Endodermal cell (in vitro differentiated cells): Measurements from ENCODE around the gene ZIM2. TPM values are rescaled to one million over a fixed set of nuclear protein-coding genes. Genes with fewer than 3 reads are reported as not detected.

Experiments
- DNase-seq: peaks from one replicate; pipeline ENCODE4 v3.0.0-alpha.2; 2017
- H3K27ac ChIP-seq: 2 replicates; pipeline ENCODE4 v1.5.1; 2013; ENCODE audit warnings: mild to moderate bottlenecking, low read depth, low read length, moderate library complexity
- H3K27me3 ChIP-seq: 2 replicates; pipeline ENCODE4 v1.6.1; 2013; ENCODE audit warnings: mild to moderate bottlenecking, low read length, moderate library complexity; ENCODE audit not compliant: insufficient read depth, control insufficient read depth, poor library complexity, severe bottlenecking
- H3K36me3 ChIP-seq: 2 replicates; pipeline ENCODE4 v1.7.0; 2013; ENCODE audit warnings: mild to moderate bottlenecking, low read length, moderate library complexity; ENCODE audit not compliant: control insufficient read depth, insufficient read depth
- H3K4me1 ChIP-seq: one replicate; pipeline ENCODE4 v1.7.0; 2013; ENCODE audit warnings: low read length; ENCODE audit not compliant: control insufficient read depth, insufficient read depth
- H3K4me3 ChIP-seq: 2 replicates; pipeline ENCODE4 v1.5.1; 2013; ENCODE audit warnings: mild to moderate bottlenecking, low read length, moderate library complexity
- H3K9ac ChIP-seq: 2 replicates; pipeline ENCODE4 v1.6.1; 2013; ENCODE audit warnings: mild to moderate bottlenecking, low read length, moderate library complexity; ENCODE audit not compliant: poor library complexity, severe bottlenecking; ENCODE audit errors: extremely low read depth
- H3K9me3 ChIP-seq: 2 replicates; pipeline ENCODE4 v1.6.1; 2013; ENCODE audit warnings: mild to moderate bottlenecking, low read length, moderate library complexity; ENCODE audit not compliant: control insufficient read depth
- H3K27ac Mint-ChIP-seq: 2 replicates; pipeline ENCODE4 v1.8.0; 2020; ENCODE audit warnings: mixed read lengths
- H3K27me3 Mint-ChIP-seq: 2 replicates; pipeline ENCODE4 v1.8.0; 2021; ENCODE audit warnings: mild to moderate bottlenecking, mixed read lengths; ENCODE audit not compliant: insufficient read depth
- H3K36me3 Mint-ChIP-seq: 2 replicates; pipeline ENCODE4 v1.8.0; 2020; ENCODE audit warnings: low read depth, mixed read lengths
- H3K4me1 Mint-ChIP-seq: 2 replicates; pipeline ENCODE4 v1.8.0; 2020; ENCODE audit warnings: mixed read lengths
- H3K4me3 Mint-ChIP-seq: 2 replicates; pipeline ENCODE4 v1.8.0; 2020; ENCODE audit warnings: mild to moderate bottlenecking, moderate library complexity, mixed read lengths
- H3K9me3 Mint-ChIP-seq: 2 replicates; pipeline ENCODE4 v1.8.0; 2020; ENCODE audit warnings: mild to moderate bottlenecking, mixed read lengths
- CTCF ChIP-seq: fragments of 200-600 bp; sonication (generic); conservative IDR thresholded peaks from 2 replicates; pipeline ENCODE4 v1.5.0; 2021; ENCODE audit warnings: antibody characterized with exemption, mild to moderate bottlenecking
- WGBS, 2 experiments: methylation state at CpG; one replicate each; pipeline versions ENCODE4 v1.1.5 to v1.1.7; 2013; ENCODE audit warnings: missing lambda C conversion rate in 2 of 2, mixed read lengths in 1 of 2; ENCODE audit not compliant: insufficient coverage in 1 of 2, insufficient read length in 1 of 2; 5-methylcytosine and 5-hydroxymethylcytosine counted together
- total RNA-seq, 2 donors: library from RNA; stranded (reverse); fragmentation: NEBNext Ultra II Directional in 1 of 2; extraction: Animal tissue kit (Norgen Biotek cat#: 25700) in 1 of 2; gene quantifications; 2 replicates in 1 of 2; 3 replicates in 1 of 2; pipeline ENCODE4 v1.2.1, GENCODE V29; 2021

ZIM2 gene
- total RNA-seq, 2 donors from 2014 or later, result not detected

GRCh38 chr19:56814656-56815055 lies 25.9 kb downstream of the ZIM2 start:
- WGBS, 2 experiments, result 57% methylated on average over 7 of the region's 7 CpGs; no CpG with 5 or more reads in 1 of the 2 experiments
- H3K4me1 ChIP-seq, result no peaks in the 10 kb centered on the region
- no peaks in the 10 kb centered on the region for H3K36me3 Mint-ChIP-seq
- no peaks in the 10 kb centered on the region for H3K4me1 Mint-ChIP-seq
- TF ChIP-seq CTCF, result no peak
- no peak overlapping the region for H3K4me3 Mint-ChIP-seq
- H3K9ac ChIP-seq, result no peak overlapping the region
- H3K27ac ChIP-seq, result no peak overlapping the region
- H3K9me3 Mint-ChIP-seq, result peaks cover 95% of the 10 kb centered on the region
- no peak overlapping the region for H3K4me3 ChIP-seq
- no peak for DNase-seq
- no peaks in the 10 kb centered on the region for H3K27me3 ChIP-seq
- H3K27me3 Mint-ChIP-seq, result no peaks in the 10 kb centered on the region
- no peak overlapping the region for H3K27ac Mint-ChIP-seq
- no peaks in the 10 kb centered on the region for H3K36me3 ChIP-seq
- peaks cover 81% of the 10 kb centered on the region for H3K9me3 ChIP-seq

GRCh38 chr19:56813531-56813930 lies 27.0 kb downstream of the ZIM2 start:
- H3K9me3 ChIP-seq, result peaks cover 78% of the 10 kb centered on the region
- H3K9ac ChIP-seq, result no peak overlapping the region
- no peaks in the 10 kb centered on the region for H3K4me1 ChIP-seq
- H3K4me3 ChIP-seq, result no peak overlapping the region
- no peak for TF ChIP-seq CTCF
- Mint-ChIP-seq H3K36me3 (no peaks in the 10 kb centered on the region), H3K9me3 (peaks cover 95% of the 10 kb centered on the region), H3K4me3 (no peak overlapping the region), H3K27ac (no peak overlapping the region), H3K4me1 (no peaks in the 10 kb centered on the region), H3K27me3 (no peaks in the 10 kb centered on the region)
- H3K27ac ChIP-seq, result no peak overlapping the region
- DNase-seq, result no peak
- no peaks in the 10 kb centered on the region for H3K36me3 ChIP-seq
- H3K27me3 ChIP-seq, result no peaks in the 10 kb centered on the region
- WGBS, 2 experiments, result 42 to 71% methylated on average over 3 to 5 of the region's 5 CpGs

GRCh38 chr19:56811480-56811879 lies 29.0 kb downstream of the ZIM2 start:
- Histone ChIP-seq H3K4me3 (no peak overlapping the region), H3K9ac (no peak overlapping the region), H3K27ac (no peak overlapping the region), H3K4me1 (no peaks in the 10 kb centered on the region), H3K27me3 (no peaks in the 10 kb centered on the region), H3K36me3 (no peaks in the 10 kb centered on the region), H3K9me3 (peaks cover 78% of the 10 kb centered on the region)
- DNase-seq, result no peak
- H3K4me3 Mint-ChIP-seq, result no peak overlapping the region
- no peaks in the 10 kb centered on the region for H3K27me3 Mint-ChIP-seq
- WGBS, 2 experiments, result 65 to 74% methylated on average over 4 to 6 of the region's 6 CpGs
- TF ChIP-seq CTCF, result no peak
- no peaks in the 10 kb centered on the region for H3K4me1 Mint-ChIP-seq
- H3K27ac Mint-ChIP-seq, result no peak overlapping the region
- H3K36me3 Mint-ChIP-seq, result no peaks in the 10 kb centered on the region
- H3K9me3 Mint-ChIP-seq, result peaks cover 95% of the 10 kb centered on the region
